ENCODE measurements around the gene PTPRG. TPM values are rescaled to one million over a fixed set of nuclear protein-coding genes. Genes with fewer than 3 reads are reported as not detected.

PTPRG gene
- total and polyA plus RNA-seq, 10 of the 15 experiments (the other 5 are each of a cell fraction or from before 2014, with no cell fraction given), result 0.29 to 20.7 (median 1.4) TPM

DNA sequence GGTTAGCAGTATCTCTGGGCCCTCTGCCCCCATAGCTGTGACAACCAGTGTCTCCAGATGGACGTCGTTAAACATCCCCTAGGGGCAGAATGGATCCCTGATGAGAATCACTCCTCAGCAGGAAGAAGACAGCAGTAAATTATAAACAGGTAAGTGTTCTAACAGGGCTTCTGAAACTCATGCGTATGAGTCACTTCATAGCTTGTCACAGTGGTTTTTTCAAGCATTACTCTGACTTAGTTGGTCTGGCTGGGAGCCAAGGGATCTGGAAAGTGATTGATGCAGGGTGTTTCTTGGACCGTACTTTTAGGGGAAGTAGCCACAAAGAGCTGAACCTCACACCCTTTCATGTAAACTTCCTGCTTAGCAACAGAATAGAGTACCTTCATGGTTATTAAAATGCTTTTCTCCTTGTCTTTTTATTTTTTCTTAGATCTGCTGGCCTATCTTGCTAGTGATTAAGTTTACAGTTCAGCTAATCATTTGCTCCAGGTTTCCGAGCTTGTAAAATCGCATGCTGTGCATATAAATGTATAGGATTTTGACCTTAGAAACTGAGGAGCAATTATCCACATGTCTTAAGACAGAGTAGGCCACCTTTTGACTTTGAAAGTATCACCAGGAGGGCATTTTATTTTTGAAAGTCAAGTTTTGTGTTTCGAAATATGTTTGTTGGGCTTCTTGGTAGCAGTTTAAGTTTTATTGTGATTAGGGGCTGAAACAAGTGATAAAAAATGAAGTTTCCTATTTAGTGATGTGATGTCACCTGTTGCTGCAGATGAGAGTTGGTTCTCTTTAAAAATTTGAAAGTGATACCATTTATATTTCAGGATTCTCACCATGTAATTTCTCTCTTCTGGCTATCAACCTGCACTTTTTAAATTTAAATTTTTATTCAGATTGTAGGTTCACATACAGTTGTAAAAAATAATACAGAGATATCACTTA lies 333.9 kb downstream of the PTPRG start (continued):
- TF ChIP-seq, protein P1, sequence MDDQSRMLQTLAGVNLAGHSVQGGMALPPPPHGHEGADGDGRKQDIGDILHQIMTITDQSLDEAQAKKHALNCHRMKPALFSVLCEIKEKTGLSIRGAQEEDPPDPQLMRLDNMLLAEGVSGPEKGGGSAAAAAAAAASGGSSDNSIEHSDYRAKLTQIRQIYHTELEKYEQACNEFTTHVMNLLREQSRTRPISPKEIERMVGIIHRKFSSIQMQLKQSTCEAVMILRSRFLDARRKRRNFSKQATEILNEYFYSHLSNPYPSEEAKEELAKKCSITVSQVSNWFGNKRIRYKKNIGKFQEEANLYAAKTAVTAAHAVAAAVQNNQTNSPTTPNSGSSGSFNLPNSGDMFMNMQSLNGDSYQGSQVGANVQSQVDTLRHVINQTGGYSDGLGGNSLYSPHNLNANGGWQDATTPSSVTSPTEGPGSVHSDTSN (IDR thresholded peaks at IDR 0.05; ENCODE audit: insufficient replicate concordance, low read depth, low read length), result peak; percentile 80
- TF ChIP-seq POLR2AphosphoS5 (IDR thresholded peaks at IDR 0.05; ENCODE audit: low read length) (no peak), BMI1 (IDR thresholded peaks at IDR 0.05; ENCODE audit: borderline replicate concordance) (peak; percentile 81), E4F1 (IDR thresholded peaks at IDR 0.05; ENCODE audit: borderline replicate concordance, partially characterized antibody) (no peak), GATAD2B (conservative IDR thresholded peaks at IDR 0.05; ENCODE audit: low read depth) (0 out of 2 replicates have a peak, but pooled peaks have one; percentile 78), HSF1 (IDR thresholded peaks at IDR 0.05; ENCODE audit: low read depth, low read length) (no peak), POLR2AphosphoS2 (IDR thresholded peaks at IDR 0.05; ENCODE audit: low read depth, low read length) (no peak), RBBP5 (conservative IDR thresholded peaks at IDR 0.05) (no peak), RUNX3 (IDR thresholded peaks at IDR 0.05; ENCODE audit: low read length) (peak; percentile 91), STAT1 (conservative IDR thresholded peaks at IDR 0.05) (no peak), SIN3A (IDR thresholded peaks at IDR 0.05; ENCODE audit: low read depth, low read length) (no peak), NBN (IDR thresholded peaks at IDR 0.05) (peak; percentile 95), TBL1XR1 (IDR thresholded peaks at IDR 0.05; ENCODE audit: low read depth, low read length) (no peak; the same call in 1 of the 2 replicates), SUPT20H (IDR thresholded peaks at IDR 0.05; ENCODE audit: borderline replicate concordance, control insufficient read depth, low read depth, low read length) (no peak), CBFB (IDR thresholded peaks at IDR 0.05; ENCODE audit: low read depth) (0 out of 2 replicates have a peak, but pooled peaks have one; percentile 46), SMAD5 (IDR thresholded peaks at IDR 0.05; ENCODE audit: low read depth) (no peak), HDAC6 (IDR thresholded peaks at IDR 0.05; ENCODE audit: unreplicated experiment) (no peak), TCF7 (IDR thresholded peaks at IDR 0.05; ENCODE audit: borderline replicate concordance) (0 out of 2 replicates have a peak, but pooled peaks have one; percentile 7)
- TF ChIP-seq, protein P2, sequence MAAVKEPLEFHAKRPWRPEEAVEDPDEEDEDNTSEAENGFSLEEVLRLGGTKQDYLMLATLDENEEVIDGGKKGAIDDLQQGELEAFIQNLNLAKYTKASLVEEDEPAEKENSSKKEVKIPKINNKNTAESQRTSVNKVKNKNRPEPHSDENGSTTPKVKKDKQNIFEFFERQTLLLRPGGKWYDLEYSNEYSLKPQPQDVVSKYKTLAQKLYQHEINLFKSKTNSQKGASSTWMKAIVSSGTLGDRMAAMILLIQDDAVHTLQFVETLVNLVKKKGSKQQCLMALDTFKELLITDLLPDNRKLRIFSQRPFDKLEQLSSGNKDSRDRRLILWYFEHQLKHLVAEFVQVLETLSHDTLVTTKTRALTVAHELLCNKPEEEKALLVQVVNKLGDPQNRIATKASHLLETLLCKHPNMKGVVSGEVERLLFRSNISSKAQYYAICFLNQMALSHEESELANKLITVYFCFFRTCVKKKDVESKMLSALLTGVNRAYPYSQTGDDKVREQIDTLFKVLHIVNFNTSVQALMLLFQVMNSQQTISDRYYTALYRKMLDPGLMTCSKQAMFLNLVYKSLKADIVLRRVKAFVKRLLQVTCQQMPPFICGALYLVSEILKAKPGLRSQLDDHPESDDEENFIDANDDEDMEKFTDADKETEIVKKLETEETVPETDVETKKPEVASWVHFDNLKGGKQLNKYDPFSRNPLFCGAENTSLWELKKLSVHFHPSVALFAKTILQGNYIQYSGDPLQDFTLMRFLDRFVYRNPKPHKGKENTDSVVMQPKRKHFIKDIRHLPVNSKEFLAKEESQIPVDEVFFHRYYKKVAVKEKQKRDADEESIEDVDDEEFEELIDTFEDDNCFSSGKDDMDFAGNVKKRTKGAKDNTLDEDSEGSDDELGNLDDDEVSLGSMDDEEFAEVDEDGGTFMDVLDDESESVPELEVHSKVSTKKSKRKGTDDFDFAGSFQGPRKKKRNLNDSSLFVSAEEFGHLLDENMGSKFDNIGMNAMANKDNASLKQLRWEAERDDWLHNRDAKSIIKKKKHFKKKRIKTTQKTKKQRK (IDR thresholded peaks at IDR 0.05; ENCODE audit: low read depth, low read length), result no peak
- TF ChIP-seq, protein P3, sequence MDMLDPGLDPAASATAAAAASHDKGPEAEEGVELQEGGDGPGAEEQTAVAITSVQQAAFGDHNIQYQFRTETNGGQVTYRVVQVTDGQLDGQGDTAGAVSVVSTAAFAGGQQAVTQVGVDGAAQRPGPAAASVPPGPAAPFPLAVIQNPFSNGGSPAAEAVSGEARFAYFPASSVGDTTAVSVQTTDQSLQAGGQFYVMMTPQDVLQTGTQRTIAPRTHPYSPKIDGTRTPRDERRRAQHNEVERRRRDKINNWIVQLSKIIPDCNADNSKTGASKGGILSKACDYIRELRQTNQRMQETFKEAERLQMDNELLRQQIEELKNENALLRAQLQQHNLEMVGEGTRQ (IDR thresholded peaks at IDR 0.05; ENCODE audit: borderline replicate concordance, low read depth, low read length), result no peak
